ENCODE measurements around the gene DDB1.

The DDB1 gene

GRCh38 chr11:61315260-61315659 lies 17.6 kb downstream of the DDB1 start:
- Mint-ChIP-seq H3K4me3 (no peak overlapping the region), H3K36me3 (ENCODE audit: low read depth) (peaks cover 73% of the 10 kb centered on the region), H3K4me1 (no peaks in the 10 kb centered on the region), H3K27me3 (ENCODE audit: low read depth, poor library complexity) (no peaks in the 10 kb centered on the region), H3K9me3 (no peaks in the 10 kb centered on the region), H3K27ac (no peak overlapping the region)
- no peak for DNase-seq
- TF ChIP-seq CTCF (IDR thresholded peaks at IDR 0.05), result no peak

- DNase-seq, result no peak
- H3K27ac Mint-ChIP-seq, result no peak overlapping the region
Measured at GRCh38 chr11:61310749-61311148, 22.2 kb downstream of the DDB1 start.

GRCh38 chr11:61309739-61310138 lies 23.2 kb downstream of the DDB1 start:
- H3K9me3 Mint-ChIP-seq, result no peaks in the 10 kb centered on the region
- H3K4me1 Mint-ChIP-seq, result no peaks in the 10 kb centered on the region
- TF ChIP-seq CTCF (IDR thresholded peaks at IDR 0.05), result no peak
- H3K4me3 Mint-ChIP-seq, result no peak overlapping the region
- no peak overlapping the region for H3K27ac Mint-ChIP-seq
- no peaks in the 10 kb centered on the region for H3K27me3 Mint-ChIP-seq (ENCODE audit: low read depth, poor library complexity)
- DNase-seq, result no peak
- H3K36me3 Mint-ChIP-seq (ENCODE audit: low read depth), result peaks cover 34% of the 10 kb centered on the region

More at GRCh38 chr11:61310749-61311148, 22.2 kb downstream of the DDB1 start:
- no peaks in the 10 kb centered on the region for H3K9me3 Mint-ChIP-seq
- H3K36me3 Mint-ChIP-seq (ENCODE audit: low read depth), result peaks cover 40% of the 10 kb centered on the region
- TF ChIP-seq CTCF (IDR thresholded peaks at IDR 0.05), result no peak
- no peaks in the 10 kb centered on the region for H3K27me3 Mint-ChIP-seq (ENCODE audit: low read depth, poor library complexity)
- H3K4me1 Mint-ChIP-seq, result no peaks in the 10 kb centered on the region
- H3K4me3 Mint-ChIP-seq, result no peak overlapping the region

GRCh38 chr11:61309141-61309540 lies 23.8 kb downstream of the DDB1 start:
- no peaks in the 10 kb centered on the region for H3K27me3 Mint-ChIP-seq (ENCODE audit: low read depth, poor library complexity)
- no peaks in the 10 kb centered on the region for H3K4me1 Mint-ChIP-seq
- no peak for TF ChIP-seq CTCF (IDR thresholded peaks at IDR 0.05)
- no peak for DNase-seq
- H3K36me3 Mint-ChIP-seq (ENCODE audit: low read depth), result peaks cover 32% of the 10 kb centered on the region
- H3K27ac Mint-ChIP-seq, result no peak overlapping the region
- no peak overlapping the region for H3K4me3 Mint-ChIP-seq
- no peaks in the 10 kb centered on the region for H3K9me3 Mint-ChIP-seq

- no peak for TF ChIP-seq CTCF (IDR thresholded peaks at IDR 0.05)
- Mint-ChIP-seq H3K4me3 (no peak overlapping the region), H3K27me3 (ENCODE audit: low read depth, poor library complexity) (no peaks in the 10 kb centered on the region), H3K27ac (no peak overlapping the region), H3K36me3 (ENCODE audit: low read depth) (peaks cover 26% of the 10 kb centered on the region), H3K9me3 (no peaks in the 10 kb centered on the region), H3K4me1 (no peaks in the 10 kb centered on the region)
- DNase-seq, result no peak
Measured at GRCh38 chr11:61307354-61307753, 25.6 kb downstream of the DDB1 start.

GRCh38 chr11:61306221-61306620 lies 26.7 kb downstream of the DDB1 start:
- no peaks in the 10 kb centered on the region for H3K27me3 Mint-ChIP-seq (ENCODE audit: low read depth, poor library complexity)
- TF ChIP-seq CTCF (IDR thresholded peaks at IDR 0.05), result no peak
- H3K9me3 Mint-ChIP-seq, result no peaks in the 10 kb centered on the region
- H3K4me1 Mint-ChIP-seq, result no peaks in the 10 kb centered on the region
- no peak overlapping the region for H3K27ac Mint-ChIP-seq
- peaks cover 30% of the 10 kb centered on the region for H3K36me3 Mint-ChIP-seq (ENCODE audit: low read depth)
- no peak overlapping the region for H3K4me3 Mint-ChIP-seq
- DNase-seq, result no peak
